ENCODE measurements around the gene SNX4. TPM values are rescaled to one million over a fixed set of nuclear protein-coding genes. Genes with fewer than 3 reads are reported as not detected.
"Not testable (repeated sequence)": the region's sequence is repeated elsewhere in the genome, so short reads cannot be mapped to it uniquely, and the experiment has no call there.

The SNX4 gene
- total RNA-seq, 1 experiment from 2014 or later, result 43.6 TPM

- Histone ChIP-seq H3K9me3 (ENCODE audit: low read depth, low read length, poor library complexity, severe bottlenecking) (no peaks in the 10 kb centered on the region), H3K4me1 (ENCODE audit: insufficient read depth, low read length, poor library complexity, severe bottlenecking) (no peaks in the 10 kb centered on the region), H3K4me3 (ENCODE audit: low read depth, low read length, poor library complexity, severe bottlenecking) (no peak overlapping the region), H3K27me3 (replicated peaks; ENCODE audit: insufficient read depth, low read depth, low read length, poor library complexity) (no peaks in the 10 kb centered on the region), H3K27ac (ENCODE audit: low read depth, low read length, poor library complexity, severe bottlenecking) (no peak overlapping the region), H3K36me3 (ENCODE audit: insufficient read depth, low read length, poor library complexity, severe bottlenecking) (peaks cover 9% of the 10 kb centered on the region)
- no TSS peak for BruUV-seq (replicated peaks)
- no peak for DNase-seq (ENCODE audit: low spot score)
- intact Hi-C loops (cut with micrococcal nuclease; ENCODE audit: unreplicated experiment), result no loop called here
- no peak for TF ChIP-seq EZH2 (IDR thresholded peaks at IDR 0.05; ENCODE audit: borderline replicate concordance, low read depth, low read length, poor library complexity, severe bottlenecking)
- ChIA-PET CTCF (no interaction called here), POLR2A (ENCODE audit: low non-redundant PET) (no interaction called here)
These were observed 8.9 kb upstream of the SNX4 start for GRCh38 chr3:125528920-125529319.

GRCh38 chr3:125525153-125525552 lies 5.2 kb upstream of the SNX4 start:
- TF ChIP-seq CTCF (conservative IDR thresholded peaks at IDR 0.05; ENCODE audit: low read depth, low read length) (no peak), EZH2 (IDR thresholded peaks at IDR 0.05; ENCODE audit: borderline replicate concordance, low read depth, low read length, poor library complexity, severe bottlenecking) (no peak)
- intact Hi-C loops (cut with micrococcal nuclease; ENCODE audit: unreplicated experiment), result no loop called here
- Histone ChIP-seq H3K9me3 (ENCODE audit: low read depth, low read length, poor library complexity, severe bottlenecking) (no peaks in the 10 kb centered on the region), H3K4me1 (ENCODE audit: insufficient read depth, low read length, poor library complexity, severe bottlenecking) (no peaks in the 10 kb centered on the region), H3K27me3 (replicated peaks; ENCODE audit: insufficient read depth, low read depth, low read length, poor library complexity) (no peaks in the 10 kb centered on the region), H3K27ac (ENCODE audit: low read depth, low read length, poor library complexity, severe bottlenecking) (no peak overlapping the region), H3K36me3 (ENCODE audit: insufficient read depth, low read length, poor library complexity, severe bottlenecking) (peaks cover 8% of the 10 kb centered on the region), H3K4me3 (ENCODE audit: low read depth, low read length, poor library complexity, severe bottlenecking) (no peak overlapping the region)
- no peak for DNase-seq (ENCODE audit: low spot score)
- CTCF ChIA-PET, result no interaction called here
- BruUV-seq (replicated peaks), result no TSS peak
- POLR2A ChIA-PET (ENCODE audit: low non-redundant PET), result no interaction called here

GRCh38 chr3:125520563-125520919 lies 539 bp upstream of the SNX4 start:
- BruUV-seq (replicated peaks); POLR2A ChIA-PET (ENCODE audit: low non-redundant PET); DNase-seq (ENCODE audit: low spot score); CTCF ChIA-PET; intact Hi-C loops (cut with micrococcal nuclease; ENCODE audit: unreplicated experiment); H3K4me1 ChIP-seq (ENCODE audit: insufficient read depth, low read length, poor library complexity, severe bottlenecking); H3K27me3 ChIP-seq (replicated peaks; ENCODE audit: insufficient read depth, low read depth, low read length, poor library complexity); H3K9me3 ChIP-seq (ENCODE audit: low read depth, low read length, poor library complexity, severe bottlenecking); H3K36me3 ChIP-seq (ENCODE audit: insufficient read depth, low read length, poor library complexity, severe bottlenecking): not testable (repeated sequence)
- peak overlapping the region; percentile 99 for H3K4me3 ChIP-seq (ENCODE audit: low read depth, low read length, poor library complexity, severe bottlenecking)
- H3K27ac ChIP-seq (ENCODE audit: low read depth, low read length, poor library complexity, severe bottlenecking), result peak overlapping the region; percentile 96

- TF ChIP-seq EZH2 (IDR thresholded peaks at IDR 0.05; ENCODE audit: borderline replicate concordance, low read depth, low read length, poor library complexity, severe bottlenecking) (no peak), CTCF (conservative IDR thresholded peaks at IDR 0.05; ENCODE audit: low read depth, low read length) (no peak)
- Histone ChIP-seq H3K27ac (ENCODE audit: low read depth, low read length, poor library complexity, severe bottlenecking) (no peak overlapping the region), H3K36me3 (ENCODE audit: insufficient read depth, low read length, poor library complexity, severe bottlenecking) (peaks cover 24% of the 10 kb centered on the region), H3K4me3 (ENCODE audit: low read depth, low read length, poor library complexity, severe bottlenecking) (no peak overlapping the region), H3K9me3 (ENCODE audit: low read depth, low read length, poor library complexity, severe bottlenecking) (no peaks in the 10 kb centered on the region), H3K4me1 (ENCODE audit: insufficient read depth, low read length, poor library complexity, severe bottlenecking) (peaks cover 20% of the 10 kb centered on the region), H3K27me3 (replicated peaks; ENCODE audit: insufficient read depth, low read depth, low read length, poor library complexity) (no peaks in the 10 kb centered on the region)
- CTCF ChIA-PET, result no interaction called here
- intact Hi-C loops (cut with micrococcal nuclease; ENCODE audit: unreplicated experiment), result no loop called here
- no TSS peak for BruUV-seq (replicated peaks)
- POLR2A ChIA-PET (ENCODE audit: low non-redundant PET), result no interaction called here
- DNase-seq (ENCODE audit: low spot score), result no peak
These were observed 4.6 kb downstream of the SNX4 start for GRCh38 chr3:125515421-125515820.
